ENCODE measurements around the gene NCF4.

The NCF4 gene

GRCh38 chr22:36898690-36899089 is 37.9 kb downstream of the NCF4 start:
- DNase-seq (ENCODE audit: extremely low read depth, low read depth), result no peak
- TF ChIP-seq, protein P1, sequence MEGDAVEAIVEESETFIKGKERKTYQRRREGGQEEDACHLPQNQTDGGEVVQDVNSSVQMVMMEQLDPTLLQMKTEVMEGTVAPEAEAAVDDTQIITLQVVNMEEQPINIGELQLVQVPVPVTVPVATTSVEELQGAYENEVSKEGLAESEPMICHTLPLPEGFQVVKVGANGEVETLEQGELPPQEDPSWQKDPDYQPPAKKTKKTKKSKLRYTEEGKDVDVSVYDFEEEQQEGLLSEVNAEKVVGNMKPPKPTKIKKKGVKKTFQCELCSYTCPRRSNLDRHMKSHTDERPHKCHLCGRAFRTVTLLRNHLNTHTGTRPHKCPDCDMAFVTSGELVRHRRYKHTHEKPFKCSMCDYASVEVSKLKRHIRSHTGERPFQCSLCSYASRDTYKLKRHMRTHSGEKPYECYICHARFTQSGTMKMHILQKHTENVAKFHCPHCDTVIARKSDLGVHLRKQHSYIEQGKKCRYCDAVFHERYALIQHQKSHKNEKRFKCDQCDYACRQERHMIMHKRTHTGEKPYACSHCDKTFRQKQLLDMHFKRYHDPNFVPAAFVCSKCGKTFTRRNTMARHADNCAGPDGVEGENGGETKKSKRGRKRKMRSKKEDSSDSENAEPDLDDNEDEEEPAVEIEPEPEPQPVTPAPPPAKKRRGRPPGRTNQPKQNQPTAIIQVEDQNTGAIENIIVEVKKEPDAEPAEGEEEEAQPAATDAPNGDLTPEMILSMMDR (IDR thresholded peaks at IDR 0.05; ENCODE audit: low read depth, low read length), result no peak

GRCh38 chr22:36899498-36899897 is 38.7 kb downstream of the NCF4 start:
- TF ChIP-seq, protein P1 (IDR thresholded peaks at IDR 0.05; ENCODE audit: low read depth, low read length), result no peak
- DNase-seq (ENCODE audit: extremely low read depth, low read depth), result no peak

DNA sequence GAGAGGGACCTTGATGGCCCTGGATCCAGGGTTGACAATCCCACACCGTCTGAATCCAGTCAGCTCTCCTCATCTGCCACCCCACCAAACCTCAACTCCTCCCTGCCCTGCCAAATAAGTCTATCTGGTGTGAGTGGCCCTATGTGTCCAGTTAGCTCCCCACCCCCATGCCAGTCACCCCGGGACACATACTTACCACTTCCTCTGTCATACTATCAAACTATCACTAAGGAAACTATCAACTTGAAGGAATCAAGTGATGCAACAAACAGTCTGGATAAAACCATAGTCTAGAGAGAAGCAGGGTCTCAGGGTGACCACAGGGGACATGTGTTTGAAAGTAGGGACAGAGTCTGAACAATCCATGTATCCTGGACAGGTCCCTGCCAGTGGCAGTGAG is 39.4 kb downstream of the NCF4 start:
- TF ChIP-seq, protein P1 (IDR thresholded peaks at IDR 0.05; ENCODE audit: low read depth, low read length), result no peak
- no peak for DNase-seq (ENCODE audit: extremely low read depth, low read depth)

DNA sequence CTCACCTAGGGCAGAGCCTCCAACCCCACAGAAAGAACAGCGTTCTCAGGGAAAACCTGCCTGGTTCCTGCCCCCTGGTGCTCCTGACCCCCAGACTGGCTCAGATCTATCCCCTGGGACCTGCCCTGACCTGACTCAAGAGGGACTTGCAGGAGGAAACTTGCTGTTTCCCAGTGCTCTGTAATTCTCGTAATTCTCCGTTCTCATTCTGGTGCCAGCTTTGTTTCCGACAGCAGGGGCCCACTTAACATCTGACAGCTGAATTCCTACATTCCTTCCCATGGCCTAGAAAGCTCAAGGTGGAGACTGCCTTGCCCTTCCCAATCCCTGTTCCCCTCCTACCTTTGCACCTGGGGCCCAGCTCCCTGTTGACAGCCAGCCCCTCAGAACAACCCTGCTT is 40.1 kb downstream of the NCF4 start:
- no peak for DNase-seq (ENCODE audit: extremely low read depth, low read depth)
- TF ChIP-seq, protein P1 (IDR thresholded peaks at IDR 0.05; ENCODE audit: low read depth, low read length), result no peak

GRCh38 chr22:36901411-36902142 is 40.8 kb downstream of the NCF4 start:
- DNase-seq (ENCODE audit: extremely low read depth, low read depth), result no peak

GRCh38 chr22:36902143-36902926 is 41.5 kb downstream of the NCF4 start:
- DNase-seq (ENCODE audit: extremely low read depth, low read depth), result no peak
- TF ChIP-seq, protein P1 (IDR thresholded peaks at IDR 0.05; ENCODE audit: low read depth, low read length), result no peak

More at GRCh38 chr22:36901411-36902142, 40.8 kb downstream of the NCF4 start:
- TF ChIP-seq, protein P1 (IDR thresholded peaks at IDR 0.05; ENCODE audit: low read depth, low read length), result no peak

- DNase-seq (ENCODE audit: extremely low read depth, low read depth), result no peak
- TF ChIP-seq, protein P1 (IDR thresholded peaks at IDR 0.05; ENCODE audit: low read depth, low read length), result no peak
Observed at GRCh38 chr22:36904260-36904880, 43.6 kb downstream of the NCF4 start.

All from AG09319 (cell line).